Skeletal muscle cell (primary cell): ENCODE measurements around the gene BPTF.
"Not testable (repeated sequence)": the region's sequence is repeated elsewhere in the genome, so short reads cannot be mapped to it uniquely, and the experiment has no call there.

Experiments used
- DNase-seq: peaks from one replicate; pipeline ENCODE4 v3.0.0-alpha.2; 2010; ENCODE audit warnings: low read depth
- H3K4me3 ChIP-seq: 2 replicates; pipeline ENCODE4 v1.5.1; 2011; ENCODE audit warnings: low read depth, mild to moderate bottlenecking, control low read depth, low read length, moderate library complexity

The BPTF gene

GRCh38 chr17:67994817-67995569 lies 169.7 kb downstream of the BPTF start:
- peak; percentile 76 for DNase-seq
- peak overlapping the region; percentile 55 for H3K4me3 ChIP-seq

- no peak for DNase-seq
- H3K4me3 ChIP-seq, result peak overlapping the region; percentile 55
Measured at GRCh38 chr17:67995570-67996263, 170.4 kb downstream of the BPTF start.

GRCh38 chr17:67996301-67997171 lies 171.2 kb downstream of the BPTF start, which contains the start of gene C17orf58:
C17orf58 (minus strand) TSS chr17:67996469; CDS start chr17:67996198, 271 bp downstream.
- DNase-seq, result not testable (repeated sequence)
- H3K4me3 ChIP-seq, result peak within 1 kb of the TSS; percentile 55

GRCh38 chr17:67998466-67998865 lies 173.2 kb downstream of the BPTF start:
- DNase-seq, result no peak
- H3K4me3 ChIP-seq, result no peak overlapping the region

GRCh38 chr17:67999291-67999911 lies 174.1 kb downstream of the BPTF start:
- DNase-seq, result no peak
- H3K4me3 ChIP-seq, result no peak overlapping the region

GRCh38 chr17:68004201-68004600 lies 178.9 kb downstream of the BPTF start:
- DNase-seq, result no peak
- no peak overlapping the region for H3K4me3 ChIP-seq

- DNase-seq, result no peak
- no peak overlapping the region for H3K4me3 ChIP-seq
Measured at GRCh38 chr17:68006797-68007196, 181.5 kb downstream of the BPTF start.

- H3K4me3 ChIP-seq, result peak overlapping the region; percentile 18
- DNase-seq, result no peak
Measured at GRCh38 chr17:68011199-68011665, 185.9 kb downstream of the BPTF start.

- no peak for DNase-seq
- H3K4me3 ChIP-seq, result no peak overlapping the region
Measured at GRCh38 chr17:68013385-68013784, 188.1 kb downstream of the BPTF start.

- no peak overlapping the region for H3K4me3 ChIP-seq
Measured at GRCh38 chr17:68015081-68015723, 189.9 kb downstream of the BPTF start.

GRCh38 chr17:68016838-68017237 lies 191.5 kb downstream of the BPTF start:
- no peak overlapping the region for H3K4me3 ChIP-seq
- no peak for DNase-seq

More at GRCh38 chr17:68015081-68015723, 189.9 kb downstream of the BPTF start:
- DNase-seq, result no peak

GRCh38 chr17:68018493-68018892 lies 193.2 kb downstream of the BPTF start:
- not testable (repeated sequence) for DNase-seq, H3K4me3 ChIP-seq

- no peak for DNase-seq
- H3K4me3 ChIP-seq, result peak overlapping the region; percentile 11
Measured at GRCh38 chr17:68019336-68019674, 194.0 kb downstream of the BPTF start.

- DNase-seq, result peak; percentile 84
- H3K4me3 ChIP-seq, result peak overlapping the region; percentile 71
Measured at GRCh38 chr17:68019675-68020408, 194.5 kb downstream of the BPTF start.

- H3K4me3 ChIP-seq, result peak overlapping the region; percentile 71
- DNase-seq, result no peak
Measured at GRCh38 chr17:68020409-68020756, 195.1 kb downstream of the BPTF start.

GRCh38 chr17:68020791-68021190 lies 195.5 kb downstream of the BPTF start:
- not testable (repeated sequence) for DNase-seq
- H3K4me3 ChIP-seq, result peak overlapping the region; percentile 71

GRCh38 chr17:68021963-68022362 lies 196.7 kb downstream of the BPTF start:
- no peak overlapping the region for H3K4me3 ChIP-seq
- DNase-seq, result no peak

- not testable (repeated sequence) for DNase-seq, H3K4me3 ChIP-seq
Measured at GRCh38 chr17:68022547-68022946, 197.2 kb downstream of the BPTF start.
